HG02840 (cell line): Measurements from ENCODE around the gene RELL2.
"Not testable (repeated sequence)": the region's sequence is repeated elsewhere in the genome, so short reads cannot be mapped to it uniquely, and the experiment has no call there.

Source experiments
- ATAC-seq: cut with Tn5 transposase; IDR thresholded peaks from one replicate; pipeline ENCODE4 v1.9.1; 2021; ENCODE audit warnings: mild to moderate bottlenecking, moderate library complexity, moderate number of reproducible peaks; ENCODE audit not compliant: unreplicated experiment, low FRiP score

Gene RELL2, protein sequence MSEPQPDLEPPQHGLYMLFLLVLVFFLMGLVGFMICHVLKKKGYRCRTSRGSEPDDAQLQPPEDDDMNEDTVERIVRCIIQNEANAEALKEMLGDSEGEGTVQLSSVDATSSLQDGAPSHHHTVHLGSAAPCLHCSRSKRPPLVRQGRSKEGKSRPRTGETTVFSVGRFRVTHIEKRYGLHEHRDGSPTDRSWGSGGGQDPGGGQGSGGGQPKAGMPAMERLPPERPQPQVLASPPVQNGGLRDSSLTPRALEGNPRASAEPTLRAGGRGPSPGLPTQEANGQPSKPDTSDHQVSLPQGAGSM

DNA sequence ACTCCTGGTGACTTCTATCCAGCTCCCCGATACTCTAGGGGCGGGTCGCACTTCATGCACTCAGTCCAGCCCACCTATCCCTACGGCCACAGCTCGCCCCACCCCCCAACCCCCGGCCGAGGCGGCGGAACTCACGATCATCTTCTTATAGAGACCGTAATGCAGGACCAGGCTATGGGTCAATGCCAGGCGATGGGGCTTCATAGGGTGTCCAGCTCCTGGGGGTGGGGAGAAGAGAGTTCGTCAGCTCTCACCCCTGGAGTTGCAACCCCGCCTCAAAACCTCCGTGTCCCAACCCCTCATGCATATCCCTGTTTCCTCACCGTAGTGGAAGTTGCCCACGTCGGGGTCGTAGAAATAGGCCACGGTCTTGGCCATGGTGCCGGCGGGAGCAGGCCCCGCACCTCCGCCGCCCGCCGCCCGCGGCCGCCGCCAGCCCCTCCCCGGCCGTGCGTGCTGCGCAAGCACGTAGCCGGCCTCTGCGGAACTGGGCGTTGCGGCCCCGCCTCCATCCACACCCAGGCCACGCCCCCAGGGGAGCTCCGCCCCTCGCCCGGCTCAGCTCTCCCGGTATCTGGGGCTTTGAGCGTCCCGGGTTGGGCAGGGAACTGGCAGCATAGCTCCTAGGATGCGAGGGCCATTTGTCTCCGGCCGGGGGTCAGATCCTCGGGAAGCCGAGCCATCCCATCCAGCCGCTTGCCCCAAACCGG is at the start of gene RELL2, which contains the start of gene HDAC3:
Gene RELL2, plus strand, starts transcription at position 585 of the 710 bp plus-strand sequence. CDS start 1,229 bp downstream, outside the sequence.
Gene HDAC3, minus strand, starts transcription at position 437 of the 710 bp plus-strand sequence. Its CDS starts 59 bp downstream, at position 378.
- peak; percentile 71 for ATAC-seq

DNA sequence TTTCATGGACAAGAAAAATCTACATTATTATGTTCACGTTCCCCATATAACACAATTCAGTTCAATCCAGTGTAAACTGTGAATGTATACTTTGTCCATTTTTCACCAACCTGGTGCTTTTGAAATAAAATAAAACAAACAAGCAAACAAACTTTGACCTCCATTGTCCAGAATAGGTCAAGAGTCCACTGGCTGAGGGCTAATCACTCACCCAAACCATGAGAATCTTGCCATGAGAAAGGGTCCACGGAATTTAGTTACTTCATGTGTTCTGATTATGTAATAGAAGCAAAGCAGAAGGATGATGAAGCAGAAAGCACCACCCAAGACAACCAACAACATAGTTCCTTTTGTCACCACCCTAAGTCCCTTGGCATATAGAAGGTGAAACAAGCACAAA is 46.7 kb upstream of the RELL2 start:
- ATAC-seq = no peak

- no peak for ATAC-seq
Measured at GRCh38 chr5:141596867-141597266, 39.9 kb upstream of the RELL2 start.

GRCh38 chr5:141597394-141597793 is 39.4 kb upstream of the RELL2 start:
- ATAC-seq = no peak

- ATAC-seq = no peak
Measured at GRCh38 chr5:141597814-141598213, 39.0 kb upstream of the RELL2 start.

GRCh38 chr5:141598391-141599345 is 38.1 kb upstream of the RELL2 start:
- ATAC-seq = no peak

DNA sequence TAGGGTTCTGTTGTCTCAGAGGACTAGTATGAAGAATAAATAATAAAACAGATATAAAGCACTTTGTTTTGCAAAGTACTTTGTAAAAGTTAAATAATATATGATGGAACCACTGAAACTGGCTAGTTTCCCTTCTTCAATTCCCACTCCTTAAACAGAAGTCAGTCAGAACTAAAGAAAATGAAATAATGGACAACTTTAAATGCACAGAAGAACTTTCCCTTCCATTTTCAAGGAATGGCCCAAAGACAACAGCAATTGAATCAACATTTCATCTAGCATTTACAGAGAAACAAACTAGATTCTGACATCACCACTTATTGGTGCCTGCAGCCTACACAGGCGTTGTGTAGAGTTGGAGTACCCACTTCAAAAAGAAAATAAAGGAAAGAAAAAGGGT is 34.2 kb upstream of the RELL2 start:
- no peak for ATAC-seq

DNA sequence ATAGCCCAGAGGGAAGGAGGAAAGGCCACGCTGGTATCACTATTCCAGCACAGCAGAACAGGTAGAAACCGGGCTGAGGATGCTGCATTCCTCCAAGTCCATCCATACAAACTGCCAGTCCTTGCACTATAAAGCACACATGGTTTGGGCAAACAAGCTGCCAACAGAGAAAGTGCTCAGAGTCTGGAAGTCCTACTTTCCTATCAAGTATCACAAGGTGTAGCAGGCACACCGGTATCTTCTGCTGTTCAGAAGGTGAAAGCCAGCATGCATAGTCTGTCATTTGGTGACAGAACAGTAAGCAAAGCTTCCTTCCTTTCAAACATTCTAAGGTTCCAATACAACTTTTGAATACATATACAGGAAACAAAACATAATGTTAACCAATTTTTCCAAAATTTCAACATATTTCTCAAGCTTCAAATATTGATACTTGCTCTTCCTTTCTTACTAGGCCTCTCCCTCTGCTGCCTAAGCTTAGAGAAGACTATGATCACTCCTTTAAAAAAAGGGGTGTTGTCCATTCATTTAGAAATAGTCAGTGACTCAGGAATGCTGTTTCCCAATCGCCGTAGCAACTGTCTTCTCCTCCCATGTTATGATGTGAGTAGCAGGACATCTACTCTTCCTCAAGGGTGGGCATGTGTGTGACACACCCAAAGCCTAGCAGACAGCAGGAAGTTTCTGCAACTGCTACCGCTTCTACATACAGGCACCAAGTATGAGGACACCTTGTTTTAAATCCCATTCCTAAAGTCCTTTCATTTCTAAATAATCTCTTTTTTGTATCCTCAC is 32.7 kb upstream of the RELL2 start:
- ATAC-seq = no peak

GRCh38 chr5:141605523-141606277 is 31.1 kb upstream of the RELL2 start:
- peak; percentile 92 for ATAC-seq

DNA sequence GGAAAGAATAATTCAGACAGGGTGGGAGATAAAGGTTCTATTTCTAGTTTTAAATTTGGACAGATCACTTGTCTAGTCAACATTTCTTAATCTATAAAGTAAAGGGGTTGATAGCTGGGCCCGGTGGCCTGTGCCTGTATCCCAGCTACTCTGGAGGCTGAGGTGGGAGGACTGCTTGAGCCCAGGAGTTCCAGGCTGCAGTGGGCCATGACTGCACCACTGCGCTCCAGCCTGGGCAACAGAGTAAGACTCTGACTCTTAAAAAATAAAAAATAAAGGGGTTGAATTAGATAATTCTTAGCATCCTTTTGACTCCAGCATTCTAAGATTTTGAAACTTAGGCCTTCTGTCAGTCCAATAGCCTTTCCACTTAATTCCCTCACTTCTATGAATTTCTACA is 28.8 kb upstream of the RELL2 start:
- ATAC-seq = no peak

DNA sequence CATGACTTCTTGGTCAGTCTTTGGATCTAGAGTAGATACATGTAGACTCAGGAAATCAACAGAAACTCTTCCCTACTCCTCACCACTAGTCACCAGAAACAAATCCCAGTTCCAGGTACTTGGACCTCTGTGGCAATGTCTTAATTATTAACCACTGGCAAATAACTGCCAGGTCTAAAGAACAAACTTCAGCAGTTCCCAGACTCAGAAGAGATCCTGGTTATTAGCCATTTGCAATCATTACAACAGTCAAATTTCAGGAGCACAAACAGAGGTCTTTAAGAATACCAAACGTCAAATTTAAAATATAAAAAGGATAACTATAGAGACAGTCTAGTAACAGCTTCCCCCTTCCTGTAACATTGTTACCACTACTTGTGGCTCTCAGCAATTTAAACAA is 28.2 kb upstream of the RELL2 start:
- no peak for ATAC-seq

- no peak for ATAC-seq
Measured at GRCh38 chr5:141609044-141609443, 27.8 kb upstream of the RELL2 start.

DNA sequence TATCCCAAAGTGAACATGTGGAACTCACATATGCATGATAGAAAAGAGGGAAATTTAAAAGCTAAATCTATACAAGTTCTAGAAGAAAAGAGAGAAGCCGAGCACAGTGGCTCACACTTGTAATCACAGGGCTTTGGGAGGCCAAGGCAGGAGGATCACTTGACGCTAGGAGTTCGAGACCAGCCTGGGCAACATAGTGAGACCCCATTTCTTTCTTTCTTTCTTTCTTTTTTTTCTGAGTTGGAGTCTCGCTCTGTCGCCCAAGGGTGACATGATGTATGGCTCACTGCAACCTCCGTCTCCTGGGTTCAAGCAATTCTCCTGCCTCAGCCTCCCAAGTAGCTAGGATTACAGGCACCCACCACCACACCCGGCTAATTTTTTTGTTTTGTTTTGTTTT is 26.9 kb upstream of the RELL2 start:
- not testable (repeated sequence) for ATAC-seq

DNA sequence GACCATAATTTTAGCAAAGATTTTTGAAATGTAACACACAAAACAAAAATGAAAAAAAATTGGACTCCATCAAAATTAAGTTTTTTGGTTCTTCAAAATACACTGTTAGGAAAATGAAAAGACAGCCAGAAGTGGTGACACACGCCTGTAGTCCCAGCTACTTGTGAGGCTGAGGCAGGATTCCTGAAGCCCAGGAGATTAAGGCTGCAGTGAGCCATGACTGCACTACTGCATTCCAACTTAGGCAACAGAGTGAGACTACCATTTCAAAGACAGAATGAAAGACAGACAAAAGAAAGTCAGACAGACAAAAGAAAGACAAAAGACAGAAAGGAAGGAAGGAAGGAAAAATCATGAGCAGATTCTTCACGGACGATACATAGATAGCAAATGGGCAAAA is 25.5 kb upstream of the RELL2 start:
- ATAC-seq = no peak

DNA sequence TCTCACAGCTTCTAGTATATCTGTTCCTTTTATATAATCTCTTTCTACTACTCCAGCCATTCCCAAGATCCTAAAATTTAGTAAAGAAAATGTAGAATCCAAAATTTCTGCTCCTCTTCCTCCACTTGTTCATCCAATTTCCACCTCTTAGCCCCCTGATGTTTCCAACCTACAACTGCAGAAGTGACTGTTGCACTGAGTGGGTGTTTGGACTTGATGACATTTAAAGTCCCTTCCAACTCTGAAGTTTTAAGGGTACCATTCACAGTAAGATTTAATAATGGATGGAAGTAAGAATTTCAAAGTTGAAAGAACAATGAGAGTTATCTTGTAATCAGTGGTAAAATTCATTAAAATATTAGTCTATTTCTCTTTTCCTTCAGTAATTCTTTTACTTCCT is 23.5 kb upstream of the RELL2 start:
- no peak for ATAC-seq

DNA sequence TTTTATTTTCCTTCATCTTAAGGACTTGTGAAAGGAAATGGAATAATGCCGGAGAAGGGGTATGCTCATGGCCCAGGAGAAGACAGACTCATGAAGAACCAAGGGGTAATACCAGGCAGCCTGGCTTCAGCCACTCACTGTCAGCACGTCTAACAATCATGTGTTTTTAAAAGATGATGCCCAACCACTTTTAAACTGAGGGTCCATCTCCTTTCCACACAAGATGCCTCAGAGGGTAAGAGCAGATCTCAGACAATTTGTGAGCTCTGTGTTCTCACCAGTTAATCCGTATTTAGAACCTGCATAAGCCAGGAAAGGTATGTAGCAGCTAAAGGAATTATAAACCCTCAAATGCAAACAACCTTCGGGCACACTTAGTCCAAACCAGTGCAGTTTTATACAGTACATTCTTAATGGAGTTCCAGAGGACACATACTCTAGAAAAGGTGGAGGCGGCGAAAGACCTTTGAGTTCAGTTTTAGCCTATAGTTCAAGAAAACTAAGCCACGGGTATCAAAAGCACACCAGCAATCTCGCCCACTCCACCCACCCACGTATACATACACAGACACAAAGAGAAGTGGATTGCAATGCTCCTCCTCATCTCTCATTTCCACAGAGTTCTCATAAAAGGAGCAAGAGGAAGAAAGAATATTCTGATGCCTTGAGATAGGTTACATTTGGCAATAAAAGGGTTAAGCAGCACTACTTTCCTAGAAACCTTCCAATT is 20.6 kb upstream of the RELL2 start:
- ATAC-seq = no peak

DNA sequence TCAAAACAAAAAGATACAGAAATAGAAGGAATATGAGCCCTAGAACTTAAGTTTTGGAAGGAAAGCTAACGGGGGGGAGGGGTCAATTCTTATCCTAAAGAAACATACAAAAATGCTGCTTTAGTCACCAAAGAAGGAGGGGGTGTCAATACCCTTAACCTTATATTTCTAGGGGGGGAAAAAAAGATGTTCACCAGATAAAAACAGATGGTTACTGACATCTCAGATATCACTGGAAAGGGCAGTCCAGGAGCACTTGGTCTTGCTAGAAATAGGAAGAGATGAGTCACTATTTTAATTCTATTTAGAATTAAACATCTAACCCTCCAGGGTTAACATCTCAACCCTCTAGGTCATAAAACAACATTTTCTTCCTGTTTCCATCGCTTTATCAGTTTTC is 19.7 kb upstream of the RELL2 start:
- ATAC-seq = no peak

- no peak for ATAC-seq
Measured at GRCh38 chr5:141617682-141618029, 19.1 kb upstream of the RELL2 start.
